GM18951 (cell line): Measurements from ENCODE around the gene ARID1B.

ENCODE experiments used
- POLR2A ChIP-seq: IDR thresholded peaks from 4 replicates; pipeline ENCODE4 v1.6.1; 2011; ENCODE audit warnings: mild to moderate bottlenecking; ENCODE audit not compliant: insufficient read length, insufficient read depth; ENCODE audit errors: extremely low read depth
- in situ Hi-C: fragments of 300-500 bp; cut with MboI; formaldehyde crosslinking; loops from one replicate; pipeline ENCODE4 v1.12.0; 2022; ENCODE audit warnings: low sequenced_read_pairs, mixed read lengths, inconsistent platforms; ENCODE audit not compliant: unreplicated experiment

Gene ARID1B

DNA sequence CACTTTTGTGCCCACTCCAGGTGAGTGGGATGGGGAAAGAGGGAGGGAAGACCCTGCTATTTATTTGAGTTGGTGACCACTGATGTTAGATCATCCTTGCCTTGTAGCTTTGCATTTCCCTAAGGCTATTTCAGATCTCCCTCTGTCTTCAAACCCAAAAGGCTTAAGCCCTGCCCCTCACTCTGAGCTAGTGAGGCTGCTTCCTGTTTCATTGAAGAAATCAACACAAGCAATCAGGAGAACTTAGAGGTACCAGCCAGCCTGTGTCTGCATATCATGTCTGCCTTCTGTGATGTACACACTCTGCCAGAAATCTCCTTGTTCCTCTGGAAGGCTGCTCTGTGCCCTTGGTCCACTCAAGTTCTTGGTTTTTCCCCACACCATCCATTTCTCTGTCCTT lies 135.3 kb downstream of the ARID1B start:
- TF ChIP-seq POLR2A, result no peak
- in situ Hi-C loops, result no loop called here

DNA sequence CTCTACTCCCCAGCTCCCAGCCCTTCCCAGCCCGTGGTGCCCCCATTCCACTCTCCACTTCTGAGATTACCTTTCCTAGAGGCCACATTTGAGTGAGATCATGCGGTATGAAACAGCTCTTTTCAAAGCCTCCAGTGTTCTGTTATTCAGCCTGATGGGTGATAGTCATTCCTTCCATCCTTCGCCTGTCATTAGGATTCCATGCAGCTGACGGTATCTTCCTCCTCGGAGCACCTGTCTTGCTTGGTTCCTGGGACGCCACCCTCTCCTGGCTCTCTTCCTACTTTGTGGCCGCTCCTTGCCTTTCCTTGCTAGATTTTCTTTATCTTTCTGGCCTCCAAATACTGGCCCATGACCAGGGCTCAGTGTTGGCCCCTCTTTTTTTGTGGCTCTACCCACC lies 137.0 kb downstream of the ARID1B start:
- in situ Hi-C loops, result no loop called here
- no peak for TF ChIP-seq POLR2A

DNA sequence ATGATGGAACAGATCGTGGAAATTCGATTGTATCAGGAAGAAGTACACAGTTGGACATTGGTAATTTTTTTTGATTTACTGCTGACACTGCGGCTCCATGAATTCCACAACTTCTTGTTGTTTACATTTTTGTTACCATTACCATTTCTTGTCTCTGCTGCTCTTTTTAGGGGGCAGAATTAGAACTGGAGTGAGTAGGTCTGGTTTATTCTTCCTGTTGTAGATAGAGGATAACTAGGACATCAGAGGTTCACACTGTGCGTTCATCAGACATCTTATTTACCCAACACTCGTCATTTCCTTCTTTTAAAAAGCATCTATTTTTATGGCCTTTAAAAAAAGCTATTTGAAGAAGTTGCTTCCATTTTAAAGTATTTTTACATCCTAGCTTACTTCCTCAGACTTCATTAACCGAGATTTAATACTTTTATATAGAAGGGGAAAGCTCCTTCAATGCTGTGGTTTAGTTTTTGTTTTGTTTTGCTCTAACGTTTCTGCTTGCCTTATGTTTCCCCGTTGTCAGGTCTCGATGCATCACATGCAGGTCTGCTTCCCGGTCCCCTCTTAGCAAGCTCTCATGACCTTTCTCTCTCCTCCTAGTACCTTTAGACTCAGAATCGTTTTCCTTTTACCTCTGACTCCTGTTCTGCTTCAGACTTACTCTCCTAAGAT lies 139.1 kb downstream of the ARID1B start:
- in situ Hi-C loops, result no loop called here
- no peak for TF ChIP-seq POLR2A

DNA sequence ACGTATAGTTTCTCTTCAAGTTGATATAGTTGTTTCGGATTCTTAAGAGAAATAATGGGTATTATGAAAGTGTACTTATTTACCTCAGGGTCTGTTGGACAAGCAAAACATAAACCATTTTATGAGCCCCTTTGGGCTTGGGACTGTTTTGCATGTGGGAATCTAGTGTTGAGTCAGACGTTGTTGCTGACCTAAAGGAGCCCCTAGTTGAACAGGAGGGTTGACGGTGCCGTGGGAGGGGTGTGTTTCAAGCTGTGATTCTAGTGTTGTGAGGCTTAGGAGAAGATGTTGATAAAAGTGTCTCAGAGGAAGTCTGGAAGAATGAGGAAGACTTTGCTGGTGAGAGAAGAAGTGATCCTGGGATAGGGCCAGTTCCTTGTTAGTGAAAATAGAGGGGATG lies 140.0 kb downstream of the ARID1B start:
- in situ Hi-C loops, result no loop called here
- no peak for TF ChIP-seq POLR2A

DNA sequence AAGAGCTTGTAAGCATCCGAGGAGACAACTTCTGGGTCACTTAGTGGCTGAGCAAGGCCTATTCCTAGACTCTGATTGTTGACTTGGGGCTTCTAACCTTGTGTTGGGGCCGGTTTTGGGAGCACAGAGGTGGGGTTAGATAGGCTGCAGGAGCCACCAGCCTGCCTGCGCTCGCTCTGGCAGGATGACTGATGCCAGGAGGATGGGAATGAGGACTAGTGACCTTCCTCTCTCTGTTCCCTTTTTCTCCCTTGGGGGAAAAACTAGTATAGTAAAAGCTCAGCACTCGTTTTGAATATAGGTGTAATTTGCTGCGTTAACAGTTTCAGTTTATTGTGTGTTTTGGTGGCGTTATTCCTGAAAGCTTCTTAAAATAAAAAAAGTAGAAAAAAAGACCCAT lies 141.5 kb downstream of the ARID1B start:
- in situ Hi-C loops, result no loop called here
- TF ChIP-seq POLR2A, result no peak

DNA sequence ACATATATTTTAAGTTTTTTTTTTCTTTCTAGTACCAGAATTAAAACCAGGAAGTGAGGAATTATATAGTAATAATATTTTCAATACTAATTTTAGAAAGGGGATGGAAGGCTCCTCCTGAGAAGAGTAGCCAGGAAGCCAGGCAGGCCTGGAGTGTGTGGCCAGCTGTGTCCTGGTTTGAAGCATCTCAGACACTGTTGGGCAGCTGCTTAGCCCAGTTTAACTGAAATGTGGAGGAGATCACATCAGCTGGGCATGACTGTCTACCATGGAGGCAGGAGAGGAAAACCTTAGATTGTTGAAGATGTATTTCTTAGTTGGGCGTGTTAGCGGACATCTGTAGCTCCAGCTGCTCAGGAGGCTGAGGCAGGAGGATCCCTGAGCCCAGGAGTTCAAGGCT lies 142.2 kb downstream of the ARID1B start:
- no peak for TF ChIP-seq POLR2A
- in situ Hi-C loops, result no loop called here

DNA sequence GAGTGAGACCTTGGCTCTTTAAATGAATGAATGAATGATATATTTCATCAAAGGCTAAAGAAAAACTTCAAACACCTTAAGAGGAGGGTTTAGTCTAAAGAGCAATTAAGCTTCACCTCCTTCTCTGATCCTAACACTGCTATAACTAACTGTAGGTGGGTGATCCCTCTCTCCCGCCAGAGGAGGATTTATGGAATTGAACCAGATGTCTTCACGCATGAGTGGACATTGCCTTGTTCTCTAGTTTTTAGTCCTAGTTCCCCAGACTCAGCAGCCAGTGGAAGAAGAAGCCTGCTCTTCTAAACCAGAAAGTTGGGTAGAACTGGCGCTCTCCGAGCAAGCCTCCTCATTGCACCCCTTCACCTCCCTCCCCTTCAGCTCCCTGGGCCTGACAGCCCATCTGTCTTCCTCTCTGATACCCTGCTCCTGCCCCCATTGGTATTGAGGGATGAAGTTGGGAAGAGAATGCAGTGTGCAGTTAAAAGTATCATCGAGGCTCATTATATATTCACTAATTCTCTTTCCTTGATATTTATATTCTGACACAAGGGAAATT lies 142.7 kb downstream of the ARID1B start:
- in situ Hi-C loops, result no loop called here
- no peak for TF ChIP-seq POLR2A

DNA sequence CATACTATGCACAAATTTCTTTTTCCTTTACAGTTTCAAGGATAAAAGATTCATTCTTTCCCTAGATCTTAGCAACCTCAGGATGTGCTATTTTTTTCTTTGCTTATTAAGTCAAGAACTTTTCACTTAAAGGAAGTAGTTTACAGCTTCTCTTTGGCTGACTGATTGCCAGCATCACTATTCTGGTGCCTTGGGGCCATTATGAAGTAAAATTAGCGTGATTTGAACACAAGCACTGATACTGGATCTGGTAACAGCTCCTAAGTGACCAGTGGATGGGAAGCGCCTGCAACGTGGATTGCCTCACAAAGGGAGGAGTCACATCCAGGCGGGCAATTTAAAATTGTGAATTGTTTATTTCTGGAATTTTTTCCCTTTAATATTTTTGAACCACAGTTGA lies 147.1 kb downstream of the ARID1B start:
- in situ Hi-C loops, result no loop called here
- no peak for TF ChIP-seq POLR2A

DNA sequence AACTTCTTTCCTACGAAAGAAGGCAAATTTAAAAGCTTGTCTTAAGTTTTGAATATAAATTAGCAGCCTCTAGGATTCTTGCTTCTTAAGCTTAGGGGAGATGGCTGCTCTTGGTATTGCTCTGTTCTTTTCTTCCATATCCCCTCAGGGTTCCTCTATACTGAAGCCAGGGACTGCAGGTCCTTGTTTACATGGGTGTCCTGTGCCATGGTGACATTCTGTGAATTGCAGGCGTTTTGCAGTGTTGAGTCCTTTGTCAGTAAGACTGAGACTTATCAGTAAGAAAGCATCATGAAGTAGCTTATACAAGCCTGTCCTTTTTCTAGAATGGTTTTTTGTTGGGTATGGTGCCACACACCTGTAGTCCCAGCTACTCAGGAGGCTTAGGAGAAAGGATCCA lies 147.8 kb downstream of the ARID1B start:
- in situ Hi-C loops, result no loop called here
- TF ChIP-seq POLR2A, result no peak

DNA sequence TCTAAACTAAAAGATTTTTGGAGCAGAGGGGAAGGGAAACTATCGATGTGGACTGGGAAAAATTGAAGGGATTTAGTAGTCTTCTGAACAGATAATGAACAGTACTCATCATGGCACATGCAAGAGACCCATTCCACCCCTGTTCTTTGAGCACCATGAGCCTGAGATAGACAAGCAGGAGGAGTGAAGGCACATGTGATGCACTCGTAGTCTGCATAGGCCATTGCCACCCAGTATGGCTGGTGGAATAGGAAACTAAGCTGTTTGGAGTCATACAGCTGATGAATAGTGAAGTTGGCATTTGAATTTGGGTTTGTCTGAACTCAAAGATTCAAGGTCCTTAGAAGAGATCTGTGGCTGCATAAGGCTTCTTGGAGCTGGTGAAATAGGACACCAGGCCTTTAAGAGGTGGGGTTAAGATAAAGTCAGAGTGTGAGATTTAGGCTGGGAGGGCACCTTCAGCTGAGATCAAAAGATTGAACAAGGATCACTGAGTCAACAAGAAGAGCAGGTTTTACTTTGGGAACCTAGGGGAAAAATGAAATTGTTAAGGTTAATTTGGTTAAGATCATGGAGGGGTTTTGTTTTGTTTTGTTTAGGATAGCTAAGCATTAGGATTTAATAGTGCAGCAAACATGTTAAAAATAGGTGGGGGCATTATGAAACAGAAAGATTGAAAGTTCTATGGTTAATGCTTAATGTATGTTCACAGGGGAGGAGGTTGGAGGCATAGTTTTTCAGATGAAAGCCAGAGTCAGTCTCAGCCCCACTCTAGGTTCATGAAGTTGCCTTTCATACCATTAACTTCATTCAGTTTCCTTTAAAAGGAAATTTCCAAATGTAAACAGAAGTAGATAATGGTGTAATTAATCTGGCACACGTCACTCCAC lies 148.8 kb downstream of the ARID1B start:
- no peak for TF ChIP-seq POLR2A
- in situ Hi-C loops, result no loop called here

DNA sequence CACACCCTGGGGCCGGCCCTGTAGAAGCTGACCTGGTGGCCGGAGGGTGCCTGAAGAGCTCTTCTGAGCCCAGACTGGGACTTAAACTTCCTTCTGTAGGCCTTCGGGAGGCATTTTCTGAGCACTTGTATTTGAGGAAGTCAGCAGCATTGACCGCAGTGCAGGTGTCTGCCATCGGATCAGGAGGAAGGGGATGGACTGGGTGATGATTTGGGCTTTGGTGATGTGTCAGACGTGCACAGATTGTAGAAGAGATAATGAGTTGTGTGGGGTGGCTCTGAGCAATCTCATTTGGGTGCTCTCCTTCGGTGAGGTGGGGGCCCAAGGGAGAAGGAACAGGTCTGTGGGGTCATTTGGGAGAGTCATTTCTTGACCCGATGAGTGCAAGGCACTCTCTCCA lies 150.9 kb downstream of the ARID1B start:
- in situ Hi-C loops, result no loop called here
- no peak for TF ChIP-seq POLR2A

DNA sequence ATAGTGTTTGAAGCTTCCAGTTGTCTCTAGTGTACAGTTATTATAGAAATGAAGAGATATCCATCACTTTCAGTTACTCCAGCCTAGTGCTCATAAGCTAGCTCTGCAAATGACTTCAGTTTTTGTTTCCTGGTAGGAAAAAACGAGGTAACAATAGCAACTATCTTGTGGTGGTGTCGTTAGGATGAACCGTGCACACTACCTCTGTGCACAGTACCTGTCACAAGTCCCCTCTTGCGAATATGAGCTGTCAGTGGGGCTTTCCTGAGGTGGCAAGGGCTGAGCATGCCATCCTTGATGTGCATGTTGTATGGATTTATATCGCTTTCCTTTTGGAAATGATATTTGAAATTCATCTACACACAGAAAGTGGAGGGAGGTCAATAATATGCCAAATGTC lies 151.8 kb downstream of the ARID1B start:
- in situ Hi-C loops, result no loop called here
- no peak for TF ChIP-seq POLR2A

DNA sequence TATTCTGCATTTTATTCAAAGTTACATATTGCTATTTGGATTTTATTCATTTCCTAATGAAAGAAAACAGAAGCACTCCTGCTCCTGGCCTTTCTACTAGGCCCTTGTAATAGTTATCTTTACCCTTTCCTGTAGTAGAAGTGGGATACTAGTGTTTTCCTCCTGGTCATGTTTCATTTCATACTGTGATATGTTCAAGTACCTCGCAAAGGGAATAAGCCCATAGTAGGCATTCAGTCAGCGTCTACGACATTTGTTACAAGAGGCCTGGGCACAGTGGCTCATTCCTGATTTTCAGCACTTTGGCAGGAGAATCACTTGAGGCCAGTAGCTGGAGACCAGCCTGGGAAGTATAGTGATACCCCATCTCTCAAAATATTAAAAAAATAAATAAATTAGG lies 154.1 kb downstream of the ARID1B start:
- no peak for TF ChIP-seq POLR2A
- in situ Hi-C loops, result no loop called here
